ENCODE data around the gene ADAMTS12. TPM values are rescaled to one million over a fixed set of nuclear protein-coding genes. Genes with fewer than 3 reads are reported as not detected.

ADAMTS12 gene
- polyA plus RNA-seq, 1 experiment = 46.8 TPM

DNA sequence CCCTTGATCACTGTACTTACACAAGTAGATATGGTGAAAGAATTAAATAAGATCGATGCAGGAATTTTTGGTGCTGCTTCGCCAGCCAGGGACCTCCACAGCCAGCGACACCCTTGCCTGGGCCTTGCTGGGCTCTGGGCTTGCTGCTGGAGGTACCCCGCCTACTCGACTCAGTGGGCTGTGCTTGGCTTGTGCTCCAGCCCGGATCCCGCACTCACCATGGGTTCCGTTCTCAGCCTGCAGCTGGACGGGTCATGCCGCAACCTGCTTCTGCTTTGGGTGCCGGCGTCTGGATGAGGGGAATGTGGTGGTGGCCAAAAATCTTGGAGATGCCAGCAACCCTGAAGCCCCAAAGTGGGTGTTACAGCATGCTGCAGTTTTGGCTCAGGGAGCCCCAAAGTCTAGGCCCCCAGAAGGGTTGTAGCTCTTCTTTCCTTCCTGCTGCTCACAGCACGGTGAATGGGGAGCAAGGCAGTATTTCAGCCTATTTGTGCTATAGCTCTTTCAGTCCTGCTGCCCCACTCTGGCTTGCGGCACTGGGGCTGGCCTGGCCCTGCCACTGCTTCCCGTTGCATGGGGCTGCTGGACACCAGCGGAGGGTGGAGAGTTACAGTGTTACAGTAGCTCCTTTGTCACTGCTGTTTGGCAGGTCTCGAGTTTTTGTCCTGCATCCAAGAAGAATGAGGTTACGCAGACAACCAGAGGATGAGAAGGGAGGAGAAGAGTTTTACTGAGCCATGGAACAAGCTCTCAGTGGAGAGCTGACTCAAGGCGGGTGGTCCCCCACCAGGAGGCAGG, 403.0 kb downstream of the ADAMTS12 start:
- DNase-seq (ENCODE audit: low read depth, low spot score) = no peak
- H3K4me3 ChIP-seq (ENCODE audit: low read depth, low read length) = no peak overlapping the region
- no peaks in the 10 kb centered on the region; the same call in 1 of the 2 replicates for H3K9me3 ChIP-seq (ENCODE audit: control insufficient read depth, insufficient read depth, low read length)
- no peak overlapping the region for H3K27ac ChIP-seq (ENCODE audit: low read depth, low read length)
- H3K27me3 ChIP-seq (ENCODE audit: control insufficient read depth, insufficient read depth, low read length) = no peaks in the 10 kb centered on the region
- POLR2A ChIA-PET = no interaction called here
- TF ChIP-seq, protein P1, sequence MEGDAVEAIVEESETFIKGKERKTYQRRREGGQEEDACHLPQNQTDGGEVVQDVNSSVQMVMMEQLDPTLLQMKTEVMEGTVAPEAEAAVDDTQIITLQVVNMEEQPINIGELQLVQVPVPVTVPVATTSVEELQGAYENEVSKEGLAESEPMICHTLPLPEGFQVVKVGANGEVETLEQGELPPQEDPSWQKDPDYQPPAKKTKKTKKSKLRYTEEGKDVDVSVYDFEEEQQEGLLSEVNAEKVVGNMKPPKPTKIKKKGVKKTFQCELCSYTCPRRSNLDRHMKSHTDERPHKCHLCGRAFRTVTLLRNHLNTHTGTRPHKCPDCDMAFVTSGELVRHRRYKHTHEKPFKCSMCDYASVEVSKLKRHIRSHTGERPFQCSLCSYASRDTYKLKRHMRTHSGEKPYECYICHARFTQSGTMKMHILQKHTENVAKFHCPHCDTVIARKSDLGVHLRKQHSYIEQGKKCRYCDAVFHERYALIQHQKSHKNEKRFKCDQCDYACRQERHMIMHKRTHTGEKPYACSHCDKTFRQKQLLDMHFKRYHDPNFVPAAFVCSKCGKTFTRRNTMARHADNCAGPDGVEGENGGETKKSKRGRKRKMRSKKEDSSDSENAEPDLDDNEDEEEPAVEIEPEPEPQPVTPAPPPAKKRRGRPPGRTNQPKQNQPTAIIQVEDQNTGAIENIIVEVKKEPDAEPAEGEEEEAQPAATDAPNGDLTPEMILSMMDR (IDR thresholded peaks at IDR 0.05; ENCODE audit: low read depth, low read length) = no peak
- CTCF ChIA-PET = interaction anchor here (0.9 kb wide), 1 partner anchor 481 kb away, joined by 3 read pairs; no protein-coding TSS in a partner anchor

DNA sequence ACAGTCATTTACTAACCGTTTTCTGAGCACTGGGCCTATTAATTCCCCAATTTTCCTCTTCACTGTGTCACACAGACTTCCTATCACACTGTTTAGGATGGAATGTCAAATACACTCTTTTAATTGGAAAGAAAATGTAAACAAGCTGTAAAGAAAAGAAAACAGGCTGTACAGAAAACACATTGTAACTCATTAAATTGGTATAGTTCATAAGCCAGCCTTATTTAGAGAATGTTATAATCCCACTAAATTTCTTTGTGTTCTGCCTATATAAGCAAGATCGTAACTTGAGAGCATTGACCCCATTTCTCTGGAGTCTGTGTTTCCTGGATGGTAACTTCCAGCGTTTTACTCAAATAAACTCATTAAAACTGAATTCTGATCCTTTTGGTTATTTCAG, 404.6 kb downstream of the ADAMTS12 start:
- DNase-seq (ENCODE audit: low read depth, low spot score) = no peak
- H3K9me3 ChIP-seq (ENCODE audit: control insufficient read depth, insufficient read depth, low read length) = no peaks in the 10 kb centered on the region; the same call in 1 of the 2 replicates
- TF ChIP-seq, protein P1 (IDR thresholded peaks at IDR 0.05; ENCODE audit: low read depth, low read length) = no peak
- H3K27me3 ChIP-seq (ENCODE audit: control insufficient read depth, insufficient read depth, low read length) = no peaks in the 10 kb centered on the region
- POLR2A ChIA-PET = no interaction called here
- H3K4me3 ChIP-seq (ENCODE audit: low read depth, low read length) = no peak overlapping the region
- CTCF ChIA-PET = no interaction called here
- no peak overlapping the region for H3K27ac ChIP-seq (ENCODE audit: low read depth, low read length)

DNA sequence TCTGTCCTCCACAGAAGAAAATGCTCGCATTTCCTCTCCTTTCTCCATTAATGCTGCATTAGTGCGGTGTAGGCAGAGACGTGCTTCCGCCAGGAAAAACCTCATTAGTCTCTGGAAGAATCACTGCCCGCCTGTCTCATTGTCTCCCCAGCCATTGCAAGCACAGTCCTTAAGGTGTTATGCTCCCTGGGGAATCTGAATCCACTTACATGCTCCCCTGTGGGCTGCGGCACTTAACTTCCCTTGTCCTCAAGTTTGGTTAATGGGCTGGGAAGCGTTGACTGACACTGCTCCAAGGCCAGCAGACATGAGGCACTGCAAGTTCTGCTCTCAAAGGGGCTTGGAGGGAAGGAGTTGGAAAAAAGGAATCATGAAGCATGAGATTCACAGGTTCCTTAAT, 409.5 kb downstream of the ADAMTS12 start:
- POLR2A ChIA-PET = no interaction called here
- CTCF ChIA-PET = no interaction called here
- no peak overlapping the region for H3K27ac ChIP-seq (ENCODE audit: low read depth, low read length)
- TF ChIP-seq, protein P1 (IDR thresholded peaks at IDR 0.05; ENCODE audit: low read depth, low read length) = no peak
- DNase-seq (ENCODE audit: low read depth, low spot score) = no peak
- H3K27me3 ChIP-seq (ENCODE audit: control insufficient read depth, insufficient read depth, low read length) = no peaks in the 10 kb centered on the region
- H3K4me3 ChIP-seq (ENCODE audit: low read depth, low read length) = no peak overlapping the region
- H3K9me3 ChIP-seq (ENCODE audit: control insufficient read depth, insufficient read depth, low read length) = no peaks in the 10 kb centered on the region

DNA sequence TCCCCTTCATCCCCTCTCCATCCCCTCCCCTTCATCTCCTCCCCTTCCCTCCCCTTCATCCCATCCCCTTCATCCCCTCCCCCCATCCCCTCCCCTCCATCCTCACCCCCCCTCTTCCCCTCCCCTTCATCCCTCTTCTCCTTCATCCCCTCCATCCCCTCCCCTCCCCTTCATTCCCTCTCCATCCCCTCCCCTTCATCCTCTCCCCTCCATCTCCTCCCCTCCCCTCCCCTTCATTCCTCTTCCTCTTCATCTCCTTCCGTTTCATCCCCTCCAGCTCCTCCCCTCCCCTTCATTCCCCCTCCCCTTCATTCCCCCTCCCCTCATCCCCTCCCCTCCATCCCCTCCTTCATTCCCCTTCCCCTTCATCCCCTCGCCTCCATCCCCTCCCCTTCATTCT, 410.9 kb downstream of the ADAMTS12 start:
- Histone ChIP-seq H3K27ac (ENCODE audit: low read depth, low read length) (no peak overlapping the region), H3K9me3 (ENCODE audit: control insufficient read depth, insufficient read depth, low read length) (no peaks in the 10 kb centered on the region), H3K4me3 (ENCODE audit: low read depth, low read length) (no peak overlapping the region), H3K27me3 (ENCODE audit: control insufficient read depth, insufficient read depth, low read length) (no peaks in the 10 kb centered on the region)
- CTCF ChIA-PET = interaction anchor here (3.8 kb wide), 1 partner anchor 489 kb away, joined by 21 read pairs; no protein-coding TSS in a partner anchor
- no peak for DNase-seq (ENCODE audit: low read depth, low spot score)
- TF ChIP-seq, protein P1 (IDR thresholded peaks at IDR 0.05; ENCODE audit: low read depth, low read length) = no peak
- POLR2A ChIA-PET = no interaction called here

DNA sequence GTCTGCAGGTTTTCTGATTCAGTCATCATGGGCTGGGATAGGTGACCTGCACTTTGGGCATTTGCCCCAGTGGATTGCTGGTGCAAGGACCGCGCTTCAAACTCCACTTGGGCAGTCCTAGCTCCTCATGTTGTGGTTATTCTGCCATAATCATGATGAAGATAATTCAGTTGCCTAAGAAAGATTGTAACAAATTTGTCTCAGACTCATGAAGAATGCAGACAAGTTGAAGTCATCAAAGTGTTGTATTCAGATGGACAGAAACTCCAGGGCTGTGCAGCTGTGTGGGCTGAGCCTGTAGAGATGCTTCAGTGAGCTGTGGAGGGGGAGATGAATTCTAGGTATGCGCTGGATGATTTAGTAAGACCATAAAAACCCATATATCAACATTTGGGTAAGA, 412.5 kb downstream of the ADAMTS12 start:
- Histone ChIP-seq H3K4me3 (ENCODE audit: low read depth, low read length) (no peak overlapping the region), H3K27ac (ENCODE audit: low read depth, low read length) (no peak overlapping the region), H3K27me3 (ENCODE audit: control insufficient read depth, insufficient read depth, low read length) (no peaks in the 10 kb centered on the region), H3K9me3 (ENCODE audit: control insufficient read depth, insufficient read depth, low read length) (no peaks in the 10 kb centered on the region)
- DNase-seq (ENCODE audit: low read depth, low spot score) = no peak
- TF ChIP-seq, protein P1 (IDR thresholded peaks at IDR 0.05; ENCODE audit: low read depth, low read length) = no peak
- POLR2A ChIA-PET = no interaction called here
- CTCF ChIA-PET = interaction anchor here (1.8 to 3.8 kb wide), 2 partner anchors 455 to 491 kb away, joined by 6 to 21 read pairs; no protein-coding TSS in a partner anchor
